Fibroblast of the aortic adventitia (primary cell): ENCODE data around the gene INSM1. TPM values are rescaled to one million over a fixed set of nuclear protein-coding genes. Genes with fewer than 3 reads are reported as not detected.

ENCODE experiments used
- DNase-seq: peaks from one replicate; pipeline ENCODE4 v3.0.0-alpha.2; 2010; ENCODE audit warnings: low read depth
- H3K4me3 ChIP-seq: 2 replicates; pipeline ENCODE4 v1.5.1; 2011; ENCODE audit warnings: low read depth, mild to moderate bottlenecking, control low read depth, low read length, moderate library complexity
- CTCF ChIP-seq: IDR thresholded peaks from 2 replicates; pipeline ENCODE4 v1.5.1; 2011; ENCODE audit warnings: mild to moderate bottlenecking, low read length, control low read depth, inconsistent platforms; ENCODE audit not compliant: insufficient read depth
- total RNA-seq: library from RNA; depleted of rRNA; stranded (reverse); fragments of >200 nt; gene quantifications from 2 replicates; pipeline ENCODE4 v1.2.3, GENCODE V29; 2012; ENCODE audit warnings: low replicate concordance

INSM1 gene
- total RNA-seq, 1 donor, result not detected

GRCh38 chr20:20329564-20329963 is 38.3 kb upstream of the INSM1 start:
- no peak for DNase-seq
- no peak overlapping the region for H3K4me3 ChIP-seq
- no peak for TF ChIP-seq CTCF

- TF ChIP-seq CTCF, result no peak
- no peak for DNase-seq
- no peak overlapping the region for H3K4me3 ChIP-seq
These were observed 36.7 kb upstream of the INSM1 start for GRCh38 chr20:20331156-20331555.

- no peak overlapping the region for H3K4me3 ChIP-seq
- no peak for DNase-seq
- TF ChIP-seq CTCF, result no peak
These were observed 36.1 kb upstream of the INSM1 start for GRCh38 chr20:20331817-20332216.

GRCh38 chr20:20333866-20334265 is 34.0 kb upstream of the INSM1 start:
- DNase-seq, result no peak
- TF ChIP-seq CTCF, result no peak
- H3K4me3 ChIP-seq, result no peak overlapping the region

- H3K4me3 ChIP-seq, result no peak overlapping the region
- no peak for DNase-seq
- no peak for TF ChIP-seq CTCF
These were observed 33.4 kb upstream of the INSM1 start for GRCh38 chr20:20334489-20334888.

- no peak for TF ChIP-seq CTCF
- no peak overlapping the region for H3K4me3 ChIP-seq
- no peak for DNase-seq
These were observed 29.7 kb upstream of the INSM1 start for GRCh38 chr20:20338133-20338730.

- H3K4me3 ChIP-seq, result no peak overlapping the region
- no peak for DNase-seq
- no peak for TF ChIP-seq CTCF
These were observed 27.5 kb upstream of the INSM1 start for GRCh38 chr20:20340443-20340842.
